GM18951 (cell line): ENCODE data around the gene CT45A10.
"Not testable (repeated sequence)": the region's sequence is repeated elsewhere in the genome, so short reads cannot be mapped to it uniquely, and the experiment has no call there.

ENCODE experiments used
- POLR2A ChIP-seq: IDR thresholded peaks from 4 replicates; pipeline ENCODE4 v1.6.1; 2011; ENCODE audit warnings: mild to moderate bottlenecking; ENCODE audit not compliant: insufficient read length, insufficient read depth; ENCODE audit errors: extremely low read depth
- in situ Hi-C: fragments of 300-500 bp; cut with MboI; formaldehyde crosslinking; loops from one replicate; pipeline ENCODE4 v1.12.0; 2022; ENCODE audit warnings: low sequenced_read_pairs, mixed read lengths, inconsistent platforms; ENCODE audit not compliant: unreplicated experiment

Gene CT45A10

DNA sequence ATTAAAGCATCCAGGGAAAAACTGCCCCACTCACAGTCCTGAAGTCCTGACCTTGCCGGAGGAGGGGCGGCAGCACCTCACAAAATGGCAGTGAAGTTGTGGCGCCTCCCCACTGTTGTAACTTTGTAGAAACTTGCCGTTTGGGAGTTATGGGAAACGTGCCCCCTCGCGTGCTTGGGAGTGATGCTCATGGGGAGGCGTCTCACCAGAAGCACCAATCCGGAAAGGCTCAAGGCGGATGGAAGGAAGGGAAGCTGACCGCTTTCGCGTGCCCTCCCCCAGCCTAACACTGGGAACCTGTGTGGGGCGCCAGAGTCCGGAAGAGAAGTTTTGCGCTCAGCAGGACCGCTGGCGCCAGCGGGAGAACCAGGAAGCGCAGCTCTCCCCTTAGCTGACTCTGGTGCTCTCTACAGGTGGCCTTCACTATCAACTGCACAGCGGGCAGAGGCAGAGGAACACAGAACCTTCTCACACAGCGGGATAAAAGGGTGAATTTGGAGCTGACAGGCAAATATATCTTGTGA, at the start of gene CT45A10, which contains the start of gene SAGE1:
TSS of gene CT45A10 (minus strand) at position 151 of the 524 bp plus-strand sequence. CDS start 8,100 bp downstream, outside the sequence.
TSS of gene SAGE1 (plus strand) at position 423 of the 524 bp plus-strand sequence. CDS start 2,527 bp downstream, outside the sequence.
- in situ Hi-C loops: no loop called here
- no peak for TF ChIP-seq POLR2A

- TF ChIP-seq POLR2A: no peak
- in situ Hi-C loops: no loop called here
These were observed 38.6 kb upstream of the CT45A10 start for GRCh38 chrX:135931644-135932487.

DNA sequence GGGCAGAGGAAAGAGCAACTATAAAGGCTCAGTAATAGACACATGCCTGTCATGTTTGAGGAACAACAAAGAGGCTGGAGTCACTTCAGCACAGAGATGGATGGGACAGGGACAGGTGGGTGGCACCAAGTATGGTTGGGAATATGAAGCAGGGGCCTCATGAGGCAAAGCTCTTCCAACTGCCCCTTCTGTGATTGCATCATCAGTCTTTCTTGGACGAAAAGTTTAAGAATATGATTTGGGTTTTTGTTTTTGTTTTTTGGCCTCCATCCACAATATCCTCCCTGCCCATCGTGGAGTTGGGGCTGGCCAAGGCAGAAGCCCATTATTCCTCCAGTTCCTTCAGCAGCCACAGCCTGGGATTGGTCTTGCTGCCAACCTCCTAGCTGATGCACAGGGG, 34.7 kb upstream of the CT45A10 start:
- in situ Hi-C loops: no loop called here
- TF ChIP-seq POLR2A: no peak

DNA sequence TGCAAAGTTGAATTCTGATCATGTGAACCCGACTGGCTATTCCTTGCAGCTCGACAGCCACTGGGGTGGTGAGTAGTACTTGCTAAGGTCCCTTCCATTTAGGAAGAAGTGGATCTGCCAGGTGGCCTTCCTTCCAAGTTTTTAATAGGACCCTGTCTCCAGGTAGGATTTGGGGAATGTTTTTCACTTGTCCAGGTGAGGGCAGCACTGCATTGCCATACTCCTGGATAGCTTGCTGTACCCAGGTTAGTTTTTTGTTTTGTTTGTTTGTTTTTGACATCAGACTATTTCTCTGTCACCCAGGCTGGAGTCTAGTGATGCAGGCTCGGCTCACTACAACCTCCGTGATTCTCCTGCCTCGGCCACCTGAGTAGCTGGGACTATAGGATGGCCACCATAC, 30.1 kb upstream of the CT45A10 start:
- TF ChIP-seq POLR2A: no peak

DNA sequence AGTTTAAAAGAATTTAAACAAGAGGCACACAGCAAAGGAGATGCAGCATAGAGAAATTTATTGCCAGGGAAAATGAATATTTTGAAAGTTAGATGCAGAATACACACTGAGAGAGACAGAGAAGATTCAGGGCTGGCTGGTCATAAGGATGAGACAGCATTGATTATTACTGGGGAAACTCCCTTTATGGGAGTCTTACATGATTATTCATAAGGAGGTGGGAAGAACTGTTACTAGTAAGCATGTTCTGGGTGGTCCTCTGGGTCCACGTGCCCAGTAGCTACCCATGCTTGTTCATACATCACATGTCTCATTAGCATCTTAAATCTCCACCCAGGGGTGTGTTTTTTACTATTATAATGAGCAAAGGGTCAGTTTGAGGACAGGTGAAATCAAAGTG, 27.3 kb upstream of the CT45A10 start:
- in situ Hi-C loops: not testable (repeated sequence)

More for the DNA sequence above, 30.1 kb upstream of the CT45A10 start:
- in situ Hi-C loops: no loop called here

DNA sequence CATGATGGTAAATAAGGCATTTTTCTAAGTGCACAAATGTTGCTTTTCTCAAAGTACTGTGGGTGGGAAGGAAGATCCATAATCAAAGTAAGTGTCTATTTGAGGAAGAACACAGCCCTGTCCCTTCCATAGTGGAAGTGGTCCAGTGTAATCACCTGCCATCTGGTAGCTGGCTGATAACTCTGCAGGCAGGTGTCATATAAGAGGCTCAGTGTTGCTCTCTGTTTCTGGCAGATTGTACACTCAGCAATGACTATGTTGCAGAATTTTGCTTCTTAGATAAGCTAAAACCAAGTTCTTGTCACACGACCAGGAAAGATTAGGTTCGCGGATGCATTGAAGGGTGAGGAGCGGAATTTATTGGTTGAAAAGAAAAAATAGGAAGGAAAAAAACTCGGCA, 21.2 kb upstream of the CT45A10 start:
- in situ Hi-C loops: no loop called here
- TF ChIP-seq POLR2A: no peak

DNA sequence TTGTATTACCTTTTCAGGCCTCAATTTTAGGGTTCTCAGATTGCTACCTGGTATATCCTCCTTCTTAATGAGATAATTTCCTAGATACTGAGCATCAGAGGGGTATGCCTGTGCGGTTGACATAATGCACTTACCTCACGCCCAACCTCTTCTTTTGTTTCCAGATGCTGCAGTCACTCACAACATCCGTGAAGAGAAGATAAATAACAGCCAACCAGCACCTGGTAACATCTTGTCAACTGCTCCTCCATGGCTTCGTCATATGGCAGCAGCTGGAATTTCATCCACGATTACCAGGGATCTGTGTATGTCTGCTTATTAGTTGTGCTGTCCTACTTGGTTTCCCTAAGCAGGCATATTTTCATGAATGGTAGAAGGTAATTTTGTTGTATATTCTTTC, 17.0 kb upstream of the CT45A10 start:
- no peak for TF ChIP-seq POLR2A
- in situ Hi-C loops: no loop called here

GRCh38 chrX:135892781-135893180, 463 bp downstream of the CT45A10 start:
- in situ Hi-C loops: no loop called here
- TF ChIP-seq POLR2A: no peak

- in situ Hi-C loops: no loop called here
These were observed 3.1 kb downstream of the CT45A10 start for GRCh38 chrX:135890087-135890585.

DNA sequence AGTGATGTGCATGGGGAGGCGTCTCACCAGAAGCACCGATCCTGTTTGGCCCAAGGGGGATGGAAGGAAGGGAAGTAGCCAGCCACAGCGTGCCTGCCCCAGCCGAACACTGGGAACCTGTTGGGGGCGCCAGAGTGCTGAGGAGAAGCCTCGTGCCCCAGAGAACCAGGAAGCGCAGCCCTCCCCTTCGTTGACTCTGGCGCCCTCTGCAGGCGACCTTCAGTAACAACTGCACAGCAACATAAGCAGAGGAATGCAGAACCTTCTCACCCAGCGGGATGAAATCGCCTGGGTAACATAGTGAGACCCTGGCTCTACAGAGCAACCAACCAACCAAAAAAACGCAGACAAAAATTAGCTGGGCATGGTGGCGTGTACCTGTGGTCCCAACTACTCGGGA, 4.3 kb downstream of the CT45A10 start:
- in situ Hi-C loops: not testable (repeated sequence)

More at GRCh38 chrX:135890087-135890585, 3.1 kb downstream of the CT45A10 start:
- no peak for TF ChIP-seq POLR2A

GRCh38 chrX:135888230-135888629, 5.0 kb downstream of the CT45A10 start:
- in situ Hi-C loops: not testable (repeated sequence)

GRCh38 chrX:135882741-135883140, 10.5 kb downstream of the CT45A10 start:
- in situ Hi-C loops: not testable (repeated sequence)

GRCh38 chrX:135871712-135872111, 21.5 kb downstream of the CT45A10 start, which contains the start of gene CT45A9:
Gene CT45A9 (minus strand): TSS chrX:135871812. CDS start chrX:135868061, 3,751 bp downstream.
- in situ Hi-C loops: not testable (repeated sequence)

- in situ Hi-C loops: not testable (repeated sequence)
These were observed 38.8 kb downstream of the CT45A10 start, which contains the start of gene CT45A8 for GRCh38 chrX:135854438-135854837. Gene CT45A8 (minus strand): TSS chrX:135854538. CDS start chrX:135850783, 3,755 bp downstream.

DNA sequence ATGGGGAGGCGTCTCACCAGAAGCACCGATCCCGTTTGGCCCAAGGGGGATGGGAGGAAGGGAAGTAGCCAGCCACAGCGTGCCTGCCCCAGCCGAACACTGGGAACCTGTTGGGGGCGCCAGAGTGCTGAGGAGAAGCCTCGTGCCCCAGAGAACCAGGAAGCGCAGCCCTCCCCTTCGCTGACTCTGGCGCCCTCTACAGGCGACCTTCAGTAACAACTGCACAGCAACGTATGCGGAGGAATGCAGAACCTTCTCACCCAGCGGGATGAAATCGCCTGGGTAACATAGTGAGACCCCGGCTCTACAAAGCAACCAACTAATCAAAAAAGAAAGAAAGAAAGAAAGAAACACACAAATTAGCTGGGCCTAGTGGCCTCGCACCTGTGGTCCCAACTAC, 56.1 kb downstream of the CT45A10 start, which contains the start of gene CT45A7:
TSS of gene CT45A7 (minus strand) at position 101 of the 400 bp plus-strand sequence. CDS start 3,747 bp downstream, outside the sequence.
- in situ Hi-C loops: not testable (repeated sequence)
